HG02763 (cell line): ENCODE measurements around the gene WFIKKN1.

Experiments
- ATAC-seq: cut with Tn5 transposase; IDR thresholded peaks from one replicate; pipeline ENCODE4 v1.9.1; 2021; ENCODE audit warnings: mild to moderate bottlenecking, moderate library complexity; ENCODE audit not compliant: unreplicated experiment

WFIKKN1 gene, protein sequence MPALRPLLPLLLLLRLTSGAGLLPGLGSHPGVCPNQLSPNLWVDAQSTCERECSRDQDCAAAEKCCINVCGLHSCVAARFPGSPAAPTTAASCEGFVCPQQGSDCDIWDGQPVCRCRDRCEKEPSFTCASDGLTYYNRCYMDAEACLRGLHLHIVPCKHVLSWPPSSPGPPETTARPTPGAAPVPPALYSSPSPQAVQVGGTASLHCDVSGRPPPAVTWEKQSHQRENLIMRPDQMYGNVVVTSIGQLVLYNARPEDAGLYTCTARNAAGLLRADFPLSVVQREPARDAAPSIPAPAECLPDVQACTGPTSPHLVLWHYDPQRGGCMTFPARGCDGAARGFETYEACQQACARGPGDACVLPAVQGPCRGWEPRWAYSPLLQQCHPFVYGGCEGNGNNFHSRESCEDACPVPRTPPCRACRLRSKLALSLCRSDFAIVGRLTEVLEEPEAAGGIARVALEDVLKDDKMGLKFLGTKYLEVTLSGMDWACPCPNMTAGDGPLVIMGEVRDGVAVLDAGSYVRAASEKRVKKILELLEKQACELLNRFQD

DNA sequence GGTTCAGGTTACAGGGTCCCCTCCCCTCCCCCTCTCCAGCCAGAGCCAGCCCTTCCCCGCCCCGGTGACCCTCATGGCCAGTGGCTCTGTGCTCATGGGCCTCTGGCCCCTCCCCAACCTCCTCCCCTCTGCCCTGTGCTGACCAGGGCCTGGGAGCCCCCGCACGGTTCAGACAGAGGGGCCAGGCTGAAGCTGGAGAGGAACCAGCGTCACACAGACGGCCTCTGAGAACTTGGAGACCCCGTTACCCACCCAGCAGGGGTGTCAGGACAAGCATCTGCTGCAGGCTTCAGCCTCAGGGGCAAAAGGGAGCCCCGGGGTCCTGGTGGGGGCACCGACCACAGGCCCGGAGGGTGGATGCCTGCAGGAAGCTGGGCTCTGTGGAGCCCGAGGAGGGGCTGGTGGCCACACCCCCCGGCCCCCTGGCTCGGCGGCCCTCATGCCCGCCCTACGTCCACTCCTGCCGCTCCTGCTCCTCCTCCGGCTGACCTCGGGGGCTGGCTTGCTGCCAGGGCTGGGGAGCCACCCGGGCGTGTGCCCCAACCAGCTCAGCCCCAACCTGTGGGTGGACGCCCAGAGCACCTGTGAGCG is at the start of gene WFIKKN1:
WFIKKN1 (plus strand) TSS at position 171 of the 591 bp plus-strand sequence; CDS start at position 440, 269 bp downstream.
- ATAC-seq, result no peak

DNA sequence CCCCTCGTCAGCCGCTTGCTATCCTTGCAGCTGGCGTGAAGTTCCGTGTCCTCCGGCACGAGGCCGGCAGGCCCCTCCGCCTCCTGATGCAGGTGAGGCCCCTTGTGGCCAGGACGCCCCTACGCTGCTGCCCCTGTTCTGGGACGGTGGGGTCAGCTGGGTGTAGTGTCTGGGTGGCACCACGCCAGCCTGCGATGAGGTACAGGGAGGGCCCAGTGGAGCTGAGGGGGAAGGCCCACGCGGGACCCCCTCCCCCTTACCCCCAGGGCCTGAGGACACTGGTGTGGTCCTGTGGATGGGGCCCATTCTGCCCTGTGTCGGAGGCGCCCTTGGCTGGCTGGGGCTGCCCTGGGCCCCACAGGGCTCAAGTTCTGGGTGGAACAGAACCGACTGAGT is 48.6 kb upstream of the WFIKKN1 start:
- no peak for ATAC-seq

DNA sequence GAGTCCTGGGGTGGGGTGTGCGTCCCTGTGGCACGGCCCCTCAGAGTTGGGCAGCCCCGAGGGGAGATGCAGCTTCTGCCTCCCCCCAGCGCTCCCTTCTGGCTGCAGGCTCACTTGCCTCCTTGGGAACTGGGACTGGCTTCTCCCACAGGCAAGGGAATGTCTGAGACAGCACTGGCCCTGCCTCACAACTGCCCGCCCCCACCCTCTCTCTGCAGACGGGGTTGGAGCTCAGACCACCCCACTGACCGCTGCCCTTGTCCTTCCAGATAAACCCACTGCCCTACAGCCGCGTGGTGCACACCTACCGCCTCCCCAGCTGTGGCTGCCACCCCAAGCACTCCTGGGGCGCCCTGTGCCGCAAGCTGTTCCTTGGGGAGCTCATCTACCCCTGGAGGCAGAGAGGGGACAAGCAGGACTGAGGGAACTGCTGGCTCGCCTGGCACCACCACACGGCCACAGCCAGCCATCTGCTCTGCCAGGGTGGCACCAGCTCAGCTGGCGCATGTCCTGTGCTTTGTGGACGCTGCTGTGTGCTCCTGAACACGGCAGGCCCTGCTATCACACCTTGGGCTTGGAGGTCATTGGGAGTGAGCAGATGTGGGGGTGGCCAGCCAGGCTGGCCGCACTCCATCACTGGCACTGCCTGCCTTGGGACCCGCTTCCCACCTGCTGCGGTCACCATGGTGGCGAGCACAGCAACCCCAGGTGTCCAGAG is 48.0 kb upstream of the WFIKKN1 start:
- no peak for ATAC-seq

DNA sequence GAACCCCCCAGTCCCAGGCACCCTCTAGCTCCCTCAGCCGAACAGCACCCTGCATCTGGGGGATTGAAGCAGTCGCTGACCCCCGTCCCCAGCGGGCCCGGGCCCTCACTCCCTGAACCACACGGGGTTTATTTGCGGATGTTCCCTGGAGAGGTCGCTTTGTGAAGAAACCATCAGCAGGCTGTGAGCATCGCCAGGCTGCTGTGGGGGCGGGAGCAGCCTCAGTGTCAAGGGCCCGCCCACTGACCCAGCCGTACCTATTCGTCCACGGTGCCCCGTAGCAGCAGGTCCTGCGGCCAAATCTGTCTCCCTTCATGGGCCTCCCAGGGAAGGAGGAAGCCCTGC is 47.3 kb upstream of the WFIKKN1 start:
- ATAC-seq, result no peak

DNA sequence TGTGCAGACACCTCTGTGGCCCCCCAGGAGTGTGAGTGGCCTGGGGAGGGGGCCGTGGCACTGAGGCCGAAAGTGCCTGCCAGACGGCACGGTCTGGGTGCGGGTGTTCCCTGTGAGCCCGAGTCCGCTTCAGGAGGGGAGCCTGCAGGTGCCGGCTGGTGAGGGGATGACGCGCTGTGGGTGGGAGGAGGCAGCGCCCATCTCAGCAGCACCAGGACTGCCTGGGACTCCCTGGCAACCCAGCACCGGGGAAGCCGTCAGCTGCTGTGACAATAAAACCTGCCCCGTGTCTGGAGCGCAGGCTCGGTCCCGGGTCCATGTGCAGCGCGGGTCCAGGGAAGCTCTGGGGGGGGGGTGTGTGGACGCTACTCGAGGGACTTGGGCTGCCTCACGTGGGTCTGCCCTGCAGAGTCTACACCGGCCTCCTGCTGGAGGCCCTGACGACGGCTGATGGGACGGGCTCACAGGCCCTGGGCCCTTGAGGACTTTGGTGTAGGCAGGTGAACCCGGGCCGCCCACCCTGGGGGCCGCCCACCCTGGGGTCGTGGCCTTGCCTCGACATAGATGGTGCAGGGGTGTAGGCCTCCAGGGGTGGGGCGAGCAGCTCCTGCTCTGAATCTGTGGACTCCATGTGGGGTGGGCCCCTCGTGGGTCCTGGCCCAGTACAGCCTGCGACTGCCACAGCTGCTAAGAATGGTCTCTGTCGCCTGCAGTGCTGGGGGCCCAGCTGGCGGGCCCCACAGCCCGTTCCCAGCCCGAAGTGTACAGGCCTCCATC is 46.8 kb upstream of the WFIKKN1 start:
- no peak for ATAC-seq

DNA sequence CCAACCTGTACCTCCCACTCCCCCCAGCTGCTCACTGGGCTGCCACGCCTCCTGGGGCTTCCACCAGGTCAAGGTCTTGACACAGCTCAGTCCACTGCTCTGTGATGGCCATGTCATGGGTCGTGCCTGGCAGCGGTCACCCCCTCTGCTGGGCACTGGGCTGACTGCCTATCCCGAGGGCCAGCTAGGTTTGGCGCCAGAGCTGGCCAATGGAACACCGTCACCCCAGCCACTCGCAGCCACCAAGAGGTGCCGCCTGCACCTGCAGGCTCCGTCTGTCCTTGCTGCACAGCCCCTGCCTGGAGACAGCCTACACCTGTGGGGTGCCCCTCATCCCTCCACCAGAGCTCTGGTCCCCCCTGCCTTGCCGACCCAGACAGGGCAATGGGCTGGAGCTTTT is 45.4 kb upstream of the WFIKKN1 start:
- no peak for ATAC-seq

DNA sequence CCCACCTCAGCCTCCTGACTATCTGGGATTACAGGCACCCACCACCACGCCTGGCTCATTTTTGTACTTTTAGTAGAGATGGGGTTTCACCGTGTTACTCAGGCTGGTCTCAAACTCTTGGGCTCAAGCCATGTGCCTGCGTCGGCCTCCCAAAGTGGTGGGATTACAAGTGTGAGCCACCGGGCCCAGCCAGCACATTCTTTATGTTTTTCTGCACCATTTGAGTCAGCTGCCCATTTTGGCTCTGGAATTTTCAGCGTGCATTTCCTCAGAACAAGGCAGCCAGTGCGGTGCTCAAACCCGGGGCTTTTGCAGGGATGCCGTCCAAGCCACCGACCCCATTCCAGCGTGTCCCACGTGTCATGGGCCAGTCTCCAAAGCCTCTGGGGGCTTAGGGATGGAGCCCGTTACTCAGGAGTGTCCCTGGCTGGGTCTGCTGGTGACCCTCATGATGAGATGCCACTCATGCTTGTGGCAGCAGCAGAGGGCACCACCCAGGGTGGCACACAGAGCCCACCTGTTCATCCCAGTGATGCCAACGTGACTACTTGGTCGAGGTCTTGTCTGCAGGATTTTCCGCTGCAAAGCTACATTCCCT is 44.6 kb upstream of the WFIKKN1 start:
- no peak for ATAC-seq

DNA sequence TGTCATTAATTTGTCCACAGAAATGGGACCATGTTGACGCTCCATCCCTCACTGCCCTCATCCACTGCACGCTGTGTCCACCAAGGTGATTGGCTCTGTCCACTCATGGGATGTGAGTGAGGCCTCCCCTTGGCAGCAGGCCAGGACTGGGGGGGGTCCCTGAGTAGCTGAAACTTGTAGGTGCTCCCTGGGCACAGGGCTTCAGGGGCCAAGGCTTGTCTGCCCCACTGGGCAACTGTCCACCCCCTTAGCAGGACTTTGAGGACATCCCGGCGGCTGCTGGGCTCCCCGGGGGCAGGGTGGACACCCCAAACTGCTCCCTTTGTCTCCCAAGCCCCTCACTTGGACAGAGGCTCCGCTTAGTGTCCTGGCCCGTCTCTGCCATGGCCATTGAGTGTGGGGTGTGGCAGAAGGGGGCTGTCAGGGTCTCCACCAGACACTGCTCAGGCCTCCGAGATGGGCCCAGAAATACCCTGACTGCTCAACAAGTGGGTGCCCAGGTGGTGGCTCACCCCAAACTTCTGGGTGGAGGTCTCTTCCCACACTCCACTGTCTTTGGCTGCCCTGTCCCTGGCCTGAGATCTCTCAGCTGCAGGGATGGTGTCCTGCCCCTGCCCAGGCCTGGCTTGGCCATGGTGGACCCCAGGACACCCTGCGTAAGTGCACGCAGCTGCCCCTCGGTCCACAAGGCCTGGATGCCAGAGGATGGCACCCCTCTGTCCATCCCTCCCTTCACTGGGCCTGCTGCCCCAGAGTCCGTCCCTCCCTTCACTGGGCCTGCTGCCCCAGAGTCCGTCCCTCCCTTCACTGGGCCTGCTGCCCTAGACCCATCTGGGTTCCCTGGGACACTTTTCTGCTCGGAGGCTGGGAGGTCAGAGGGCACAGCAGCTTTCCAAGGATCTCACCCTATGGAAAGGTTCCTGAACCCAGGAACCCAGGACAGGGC is 43.9 kb upstream of the WFIKKN1 start:
- no peak for ATAC-seq

DNA sequence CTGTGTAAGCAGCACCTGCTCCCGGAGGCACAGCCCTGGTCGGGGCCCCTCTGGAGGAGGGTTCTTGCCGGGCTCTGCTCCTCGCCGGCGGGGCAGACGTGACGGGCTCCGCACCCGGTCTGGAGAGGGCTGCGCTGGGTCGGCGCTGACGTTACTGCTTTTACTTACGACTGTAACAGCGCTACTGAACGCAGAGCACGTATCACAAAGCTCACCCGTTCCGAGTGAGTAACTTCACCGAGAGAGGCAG is 42.2 kb upstream of the WFIKKN1 start:
- ATAC-seq, result no peak

DNA sequence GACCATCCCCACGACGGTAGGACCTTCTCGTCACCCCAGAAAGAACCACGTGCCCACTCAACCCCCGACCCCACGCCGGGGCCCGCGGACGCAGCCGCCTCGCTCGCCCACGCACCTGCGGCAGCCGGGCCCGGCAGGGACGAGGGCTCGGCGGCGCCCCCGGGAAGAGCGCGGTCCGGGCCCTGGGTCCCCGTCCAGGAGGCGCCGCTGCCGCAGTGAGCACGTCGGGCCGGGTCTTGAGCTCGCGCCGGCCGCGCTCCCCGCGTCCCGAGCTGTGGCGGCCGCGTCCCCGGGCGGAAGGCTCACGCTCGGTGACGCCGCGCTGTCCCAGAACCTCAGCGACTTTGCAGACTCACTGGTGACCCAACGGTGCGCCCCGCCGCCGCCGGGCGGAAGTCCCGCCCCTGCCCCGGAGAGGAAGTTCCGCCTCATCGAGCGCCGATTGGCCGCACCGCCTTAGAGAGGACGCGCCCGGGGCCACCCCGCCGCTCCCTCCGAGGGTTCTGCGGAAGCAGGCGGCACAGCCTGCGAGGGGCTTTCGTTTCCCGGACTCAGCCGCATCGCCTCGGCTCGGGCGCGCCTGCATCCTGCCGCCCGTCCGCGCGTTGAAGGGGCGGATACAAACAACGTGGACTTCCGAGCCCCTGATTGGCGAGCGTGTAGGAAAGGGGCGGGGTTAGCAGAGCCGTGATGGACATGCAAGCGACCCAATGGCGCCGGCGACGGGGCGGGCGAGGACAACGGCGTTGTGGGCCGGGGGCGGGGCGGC is 41.7 kb upstream of the WFIKKN1 start:
- ATAC-seq, result peak; percentile 72

DNA sequence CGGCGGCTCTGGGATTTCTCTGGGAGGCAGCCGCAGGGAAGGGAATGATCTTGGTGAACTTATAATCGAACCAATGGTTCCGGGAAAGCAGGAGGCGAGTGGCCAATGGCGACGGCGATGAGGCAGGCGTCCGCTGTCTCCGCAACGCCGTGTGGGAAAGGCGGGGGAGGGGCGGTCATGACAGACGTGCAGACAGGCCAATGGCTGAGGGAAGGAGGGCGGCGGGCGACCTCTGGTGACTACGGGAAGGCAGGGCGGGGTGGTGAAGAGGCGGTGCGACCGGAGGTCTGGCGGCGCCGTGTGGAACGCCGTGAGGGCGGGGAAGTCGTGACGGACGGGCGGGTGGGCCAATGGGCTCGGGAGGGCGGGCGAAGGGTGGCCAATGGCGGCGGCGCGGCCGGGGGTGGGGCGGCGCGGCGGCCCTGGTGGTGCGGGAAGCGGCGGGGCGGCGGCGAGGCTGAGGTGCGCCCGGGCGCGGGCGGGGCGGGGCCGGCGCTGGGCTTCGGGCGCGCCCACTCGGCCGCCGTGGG is 41.1 kb upstream of the WFIKKN1 start, which contains the start of gene RAB40C:
RAB40C (plus strand) TSS at position 409 of the 530 bp plus-strand sequence. CDS start 226 bp downstream, outside the sequence.
- peak; percentile 75 for ATAC-seq

DNA sequence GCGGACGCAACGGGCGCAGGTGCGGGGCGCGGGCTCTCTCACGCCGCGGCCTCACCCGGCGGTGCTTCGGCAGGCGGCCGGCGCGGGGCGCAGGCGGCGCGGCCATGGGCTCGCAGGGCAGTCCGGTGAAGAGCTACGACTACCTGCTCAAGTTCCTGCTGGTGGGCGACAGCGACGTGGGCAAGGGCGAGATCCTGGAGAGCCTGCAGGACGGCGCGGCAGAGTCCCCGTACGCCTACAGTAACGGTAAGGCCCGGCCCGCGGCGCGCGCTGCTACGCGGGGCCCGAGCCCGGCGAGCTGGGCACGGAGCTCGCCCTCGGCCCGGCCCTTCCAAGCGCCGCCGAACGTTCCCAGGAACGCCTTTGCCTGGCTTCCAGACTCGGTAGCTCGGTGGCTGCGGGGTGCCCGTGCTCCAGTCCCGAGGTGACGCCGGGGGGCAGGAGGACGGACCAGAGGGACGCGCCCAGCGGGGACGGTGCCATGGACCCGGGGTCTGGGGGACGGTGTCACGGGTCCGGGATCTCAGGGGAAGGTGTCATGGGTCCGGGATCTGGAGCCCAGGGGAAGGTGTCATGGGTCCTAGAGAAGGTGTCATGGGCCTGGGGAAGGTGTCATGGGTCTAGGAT is 40.5 kb upstream of the WFIKKN1 start:
- ATAC-seq, result no peak

DNA sequence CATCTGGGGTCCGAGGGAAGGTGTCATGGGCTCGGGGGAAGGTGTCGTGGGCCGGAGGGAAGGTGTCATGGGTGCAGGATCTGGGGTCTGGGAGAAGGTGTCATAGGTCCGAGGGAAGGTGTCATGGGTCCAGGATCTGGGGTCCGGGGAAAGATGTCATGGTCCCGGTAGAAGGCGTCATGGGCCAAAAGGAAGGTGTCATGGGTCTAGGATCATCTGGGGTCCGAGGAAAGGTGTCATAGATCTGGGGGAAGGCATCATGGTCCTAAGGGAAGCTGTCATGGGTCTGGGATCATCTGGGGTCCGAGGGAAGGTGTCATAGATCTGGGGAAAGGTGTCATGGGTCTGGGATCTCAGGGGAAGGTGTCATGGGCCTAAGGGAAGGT is 40.0 kb upstream of the WFIKKN1 start:
- ATAC-seq, result no peak

DNA sequence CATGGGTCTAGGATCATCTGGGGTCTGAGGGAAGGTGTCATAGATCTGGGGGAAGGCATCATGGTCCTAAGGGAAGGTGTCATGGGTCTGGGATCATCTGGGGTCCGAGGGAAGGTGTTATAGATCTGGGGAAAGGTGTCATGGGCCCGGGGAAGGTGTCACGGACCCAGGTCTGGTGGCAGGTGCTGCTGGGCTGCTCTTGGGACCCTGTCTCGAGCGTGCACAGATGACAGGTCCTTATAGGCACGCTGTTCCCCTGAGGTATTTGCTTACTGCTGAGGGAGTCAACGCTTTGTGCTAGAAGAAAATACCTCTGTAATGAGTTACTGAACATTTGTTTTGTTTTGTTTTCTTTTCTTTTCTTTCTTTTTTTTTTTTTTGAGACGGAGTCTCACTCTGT is 39.6 kb upstream of the WFIKKN1 start:
- ATAC-seq, result no peak

DNA sequence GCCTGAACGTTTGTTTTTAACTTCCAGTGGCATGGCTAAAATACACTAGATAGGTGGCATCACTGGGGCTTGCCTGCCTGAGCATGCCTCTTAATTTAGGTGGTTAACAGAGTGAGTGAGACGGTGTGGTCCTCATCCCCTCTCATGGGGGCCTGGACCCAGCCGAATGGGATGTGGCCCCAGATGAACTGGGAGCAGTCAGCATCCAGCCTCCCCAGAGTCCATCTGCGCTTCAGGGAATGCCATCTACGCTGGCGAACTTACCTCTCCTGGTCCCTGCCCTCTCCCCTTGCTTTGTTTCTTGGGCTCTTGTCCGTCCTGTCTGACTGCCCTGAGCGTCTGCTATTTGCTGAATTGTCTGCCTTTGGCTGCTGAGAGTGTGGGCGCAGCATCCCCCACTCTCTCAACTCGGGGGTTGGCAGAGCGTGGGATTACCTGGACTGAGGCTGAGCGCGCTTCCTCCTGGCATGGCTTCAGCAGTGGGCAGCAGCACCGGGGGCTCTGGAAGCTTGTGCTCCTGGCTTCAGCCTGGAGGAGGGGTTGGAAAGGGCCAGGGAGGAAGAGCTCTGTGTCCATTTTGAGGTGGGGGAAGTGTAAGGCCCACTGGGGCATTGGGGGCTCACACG is 38.8 kb upstream of the WFIKKN1 start:
- no peak for ATAC-seq

DNA sequence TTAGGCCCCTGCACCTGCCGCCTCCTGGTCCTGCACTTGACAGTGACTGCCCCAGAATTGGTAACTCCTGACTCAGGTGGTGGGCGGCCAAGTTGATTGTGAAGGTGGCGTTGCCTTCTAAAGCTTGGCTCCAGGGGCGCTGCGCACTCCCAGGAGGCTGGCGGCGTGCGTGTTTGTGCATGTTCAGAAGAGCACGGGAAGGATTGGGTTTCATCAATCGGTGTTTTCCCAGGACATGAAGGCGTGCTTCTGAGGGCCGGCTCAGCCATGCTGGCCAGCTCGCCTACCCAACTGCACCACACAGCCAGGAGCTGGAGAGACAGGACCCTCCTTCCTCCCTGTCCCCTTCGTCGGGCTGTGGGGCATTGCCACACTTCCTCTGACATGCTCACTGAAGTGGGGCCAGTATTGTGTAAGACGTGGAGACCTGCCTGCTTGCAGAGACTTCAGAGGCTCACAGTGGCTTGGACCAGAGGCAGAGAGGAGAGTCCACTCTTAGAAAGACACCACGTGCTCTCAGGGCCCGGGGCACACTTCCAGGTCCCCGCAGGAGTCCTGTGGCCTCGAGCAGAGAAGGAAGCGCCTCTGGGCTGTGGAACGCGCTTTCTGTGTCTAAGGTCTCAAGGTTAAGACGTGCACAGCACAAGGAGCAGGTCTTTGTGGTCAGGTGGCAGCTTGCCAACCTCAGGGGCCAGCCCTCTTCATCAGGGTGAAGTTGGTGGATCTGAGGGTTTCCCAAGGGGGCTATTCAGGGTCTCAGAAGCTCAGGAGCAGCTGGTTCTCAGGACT is 38.1 kb upstream of the WFIKKN1 start:
- ATAC-seq, result no peak

DNA sequence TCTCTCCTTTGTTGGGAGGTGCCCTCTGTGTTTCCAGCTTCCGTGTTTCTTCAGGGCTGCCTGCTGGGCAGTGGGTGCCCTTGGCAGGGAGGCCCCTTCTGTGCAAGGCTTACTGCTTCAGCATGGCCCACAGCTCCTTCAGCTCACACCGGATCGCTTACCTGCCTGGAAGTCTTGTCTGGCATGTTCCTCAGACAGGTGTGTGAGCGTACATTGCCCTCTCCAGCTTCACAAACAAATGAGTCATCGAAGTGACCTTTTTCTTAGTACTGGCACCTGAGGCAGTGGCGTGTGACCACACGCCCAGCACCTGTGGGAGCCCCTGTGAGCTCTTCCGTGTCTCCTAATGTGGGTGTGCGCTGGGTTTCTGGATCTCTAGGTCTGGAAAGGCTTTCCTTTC is 37.4 kb upstream of the WFIKKN1 start:
- no peak for ATAC-seq
